Measurements from ENCODE around the gene KCNJ8.

DNA sequence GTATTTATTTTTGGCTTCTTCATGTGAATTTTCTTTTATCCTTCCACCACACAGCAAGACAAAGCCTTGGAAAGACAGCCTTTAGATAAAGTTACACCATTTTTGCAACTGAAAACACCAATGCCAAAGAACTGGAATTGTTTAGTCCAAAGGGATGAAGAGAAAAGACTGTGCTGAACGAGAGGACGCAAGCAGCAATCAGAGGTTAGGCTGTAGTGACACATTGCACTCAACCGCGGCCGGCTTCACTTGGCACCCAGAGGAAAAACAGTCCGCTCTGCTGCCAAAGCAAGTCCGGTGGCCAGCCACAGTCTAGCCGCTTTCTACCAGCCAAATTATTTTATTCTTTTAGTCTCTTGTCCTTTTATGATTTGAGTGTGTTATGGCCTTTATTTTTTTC, 49.1 kb upstream of the KCNJ8 start:
- TF ChIP-seq, protein P1, sequence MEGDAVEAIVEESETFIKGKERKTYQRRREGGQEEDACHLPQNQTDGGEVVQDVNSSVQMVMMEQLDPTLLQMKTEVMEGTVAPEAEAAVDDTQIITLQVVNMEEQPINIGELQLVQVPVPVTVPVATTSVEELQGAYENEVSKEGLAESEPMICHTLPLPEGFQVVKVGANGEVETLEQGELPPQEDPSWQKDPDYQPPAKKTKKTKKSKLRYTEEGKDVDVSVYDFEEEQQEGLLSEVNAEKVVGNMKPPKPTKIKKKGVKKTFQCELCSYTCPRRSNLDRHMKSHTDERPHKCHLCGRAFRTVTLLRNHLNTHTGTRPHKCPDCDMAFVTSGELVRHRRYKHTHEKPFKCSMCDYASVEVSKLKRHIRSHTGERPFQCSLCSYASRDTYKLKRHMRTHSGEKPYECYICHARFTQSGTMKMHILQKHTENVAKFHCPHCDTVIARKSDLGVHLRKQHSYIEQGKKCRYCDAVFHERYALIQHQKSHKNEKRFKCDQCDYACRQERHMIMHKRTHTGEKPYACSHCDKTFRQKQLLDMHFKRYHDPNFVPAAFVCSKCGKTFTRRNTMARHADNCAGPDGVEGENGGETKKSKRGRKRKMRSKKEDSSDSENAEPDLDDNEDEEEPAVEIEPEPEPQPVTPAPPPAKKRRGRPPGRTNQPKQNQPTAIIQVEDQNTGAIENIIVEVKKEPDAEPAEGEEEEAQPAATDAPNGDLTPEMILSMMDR (IDR thresholded peaks at IDR 0.05; ENCODE audit: borderline replicate concordance, extremely low read depth, low read length, poor library complexity, severe bottlenecking) = no peak
- no peak for TF ChIP-seq EZH2 (IDR thresholded peaks at IDR 0.05; ENCODE audit: borderline replicate concordance, low read depth, low read length, severe bottlenecking)
